H1 (cell line): Measurements from ENCODE around the gene LSG1. TPM values are rescaled to one million over a fixed set of nuclear protein-coding genes. Genes with fewer than 3 reads are reported as not detected.

Experiments
- ATF3 ChIP-seq: IDR thresholded peaks from 2 replicates; pipeline ENCODE4 v1.6.1; 2011; ENCODE audit warnings: low read depth, mild to moderate bottlenecking, low read length; ENCODE audit not compliant: insufficient read depth
- CHD7 ChIP-seq: fragments of 300-600 bp; sonication (generic); IDR thresholded peaks from 2 replicates; pipeline ENCODE4 v1.7.1; 2012; ENCODE audit warnings: low read length, moderate library complexity, mild to moderate bottlenecking, inconsistent platforms; ENCODE audit not compliant: insufficient replicate concordance
- GABPA ChIP-seq: IDR thresholded peaks from 2 replicates; pipeline ENCODE4 v1.6.1; 2011; ENCODE audit warnings: mild to moderate bottlenecking, low read length, moderate library complexity, borderline replicate concordance; ENCODE audit not compliant: insufficient read depth
- HDAC2 ChIP-seq, 2 experiments: fragments of 300-600 bp in 1 of 2; sonication (generic) in 1 of 2; IDR thresholded peaks; 2 replicates each; pipeline ENCODE4 v1.6.1; 2011 to 2012; ENCODE audit warnings: low read depth in 2 of 2, low read length in 2 of 2, mild to moderate bottlenecking in 2 of 2, moderate library complexity in 2 of 2, borderline replicate concordance in 1 of 2, inconsistent platforms in 1 of 2
- KDM1A ChIP-seq: fragments of 200-600, 300-600 bp; sonication (generic); IDR thresholded peaks from 2 replicates; pipeline ENCODE4 v1.7.1; 2016; ENCODE audit warnings: mild to moderate bottlenecking, low read length, borderline replicate concordance
- KDM5A ChIP-seq: fragments of 200-600 bp; IDR thresholded peaks from 2 replicates; pipeline ENCODE4 v1.7.1; 2012; ENCODE audit warnings: mild to moderate bottlenecking, low read length, inconsistent platforms, mixed read lengths
- NRF1 ChIP-seq: IDR thresholded peaks from 2 replicates; pipeline ENCODE4 v1.6.1; 2011; ENCODE audit warnings: mild to moderate bottlenecking, low read depth, low read length, improper control_type of control experiment
- RFX5 ChIP-seq: IDR thresholded peaks from 2 replicates; pipeline ENCODE4 v1.6.1; 2011; ENCODE audit warnings: low read depth, low read length, improper control_type of control experiment, borderline replicate concordance
- TCF12 ChIP-seq: IDR thresholded peaks from 2 replicates; pipeline ENCODE4 v1.6.1; 2011; ENCODE audit warnings: low read depth, mild to moderate bottlenecking, low read length
- YY1 ChIP-seq: IDR thresholded peaks from 2 replicates; pipeline ENCODE4 v1.6.1; 2011; ENCODE audit warnings: low read depth, mild to moderate bottlenecking, low read length
- ZNF274 ChIP-seq: IDR thresholded peaks from 2 replicates; pipeline ENCODE4 v1.7.0; 2012; ENCODE audit warnings: low read length, borderline replicate concordance; ENCODE audit errors: extremely low read depth
- polyA plus RNA-seq, 7 experiments: library from polyadenylated mRNA; depleted of rRNA in 3 of 7; stranded (reverse) in 5 of 7; unstranded in 2 of 7; fragments of >200 nt in 5 of 7; fragments of 200-250 nt in 2 of 7; gene quantifications; 1 replicate in 5 of 7; 2 replicates in 1 of 7; 4 replicates in 1 of 7; pipeline versions ENCODE4 v1.2.1 to v1.2.3, GENCODE V29; 2011 to 2013; ENCODE audit warnings: missing spikeins in 2 of 7, mixed read lengths in 2 of 7
- total RNA-seq: library from RNA; stranded (reverse); fragmentation: NEBNext Ultra II Directional; extraction: Animal tissue kit (Norgen Biotek cat#: 25700); gene quantifications from 2 replicates; pipeline ENCODE4 v1.2.1, GENCODE V29; 2021

The LSG1 gene
- total and polyA plus RNA-seq, 2 of the 8 experiments (the other 6 are each of a cell fraction or from before 2014, with no cell fraction given) = 23.7 to 47.6 TPM

- TF ChIP-seq CHD7 (no peak), KDM5A (no peak), YY1 (no peak), GABPA (no peak), KDM1A (no peak), ZNF274 (no peak), ATF3 (no peak), TCF12 (no peak), RFX5 (no peak), HDAC2 (IDR thresholded peaks at IDR 0.05; ENCODE audit: borderline replicate concordance in 1 of 2, low read depth in 2 of 2, low read length in 2 of 2) (no peak), NRF1 (no peak)
These were observed 4.5 kb upstream of the LSG1 start (continued) for GRCh38 chr3:194676471-194676870.
